Stimulated activated CD4-positive, alpha-beta T cell treated with anti-CD3 and anti-CD28 coated beads, Interleukin-4, amount 100 ng/mL, for 48 hours (primary cell): ENCODE data around the gene SHLD1.

ENCODE experiments used
- DNase-seq, 2 donors: peaks; one replicate each; pipeline ENCODE4 v3.0.0-alpha.2; 2020; ENCODE audit warnings: low read depth in 2 of 2

SHLD1 gene

DNA sequence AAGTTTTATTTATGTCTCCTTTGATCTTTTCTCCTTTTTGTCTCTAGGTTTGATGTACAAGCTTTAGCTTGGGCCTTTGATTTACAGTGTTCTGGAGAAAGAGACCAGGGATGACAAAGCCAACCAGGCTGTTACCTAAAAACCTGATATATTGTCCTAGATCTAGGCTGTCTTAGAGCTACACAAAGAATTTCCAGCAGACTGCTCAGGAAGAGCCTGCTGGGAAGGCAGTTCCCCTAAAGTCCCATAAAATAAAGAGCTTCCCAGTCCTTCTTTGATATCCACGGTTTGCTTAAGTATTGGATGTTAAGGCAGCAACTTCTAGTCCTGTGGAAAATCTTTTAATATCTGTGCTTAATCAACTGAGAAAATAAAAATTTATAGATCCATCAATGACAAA is 70.5 kb downstream of the SHLD1 start:
- DNase-seq, result no peak

DNA sequence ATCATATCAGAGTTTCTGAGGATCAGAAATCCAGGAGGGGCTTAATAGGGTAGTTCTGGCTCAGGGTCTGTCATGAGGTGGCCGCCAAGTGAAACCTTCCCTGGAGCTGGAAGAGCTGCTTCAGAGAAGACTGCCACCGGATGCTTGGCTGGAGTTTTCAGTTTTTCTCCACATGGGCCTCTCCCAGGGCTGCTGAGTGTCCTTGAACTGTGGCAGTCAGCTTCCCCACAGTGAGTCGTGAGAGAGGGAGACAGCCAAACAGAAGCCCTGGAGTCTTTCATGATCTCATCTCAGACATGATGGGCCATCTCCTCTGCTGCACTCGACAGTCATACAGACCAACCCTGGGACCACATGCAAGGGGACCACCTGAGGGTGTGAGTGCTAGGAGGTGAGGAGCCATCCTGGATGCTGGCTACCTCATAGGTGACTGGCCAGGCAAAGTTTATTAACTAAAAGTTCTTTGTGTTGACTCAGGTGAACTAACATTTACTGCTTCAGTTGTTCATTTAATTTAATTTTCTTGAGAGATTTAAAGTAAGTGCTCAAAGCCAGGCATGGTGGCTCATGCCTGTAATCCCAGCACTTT is 71.5 kb downstream of the SHLD1 start:
- DNase-seq, result no peak

DNA sequence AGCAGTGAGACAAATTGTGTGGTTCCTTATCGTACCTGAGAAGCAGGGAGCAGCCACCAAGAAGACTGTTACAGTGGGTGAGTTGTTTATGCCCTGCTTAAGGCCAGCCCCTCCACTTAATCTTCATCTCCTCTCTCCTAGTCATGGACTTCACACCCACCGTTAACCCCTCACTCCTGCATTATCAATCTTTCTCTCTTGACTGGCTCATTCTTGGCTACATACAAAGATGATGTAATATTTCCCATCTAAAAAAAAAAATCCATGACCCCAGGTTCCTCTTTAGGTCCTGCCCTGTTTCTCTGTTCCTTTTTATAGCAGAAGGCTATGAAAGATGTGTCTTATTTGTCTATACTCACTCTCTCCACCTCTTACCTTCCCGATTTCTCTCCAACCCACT is 72.4 kb downstream of the SHLD1 start:
- DNase-seq, result no peak

DNA sequence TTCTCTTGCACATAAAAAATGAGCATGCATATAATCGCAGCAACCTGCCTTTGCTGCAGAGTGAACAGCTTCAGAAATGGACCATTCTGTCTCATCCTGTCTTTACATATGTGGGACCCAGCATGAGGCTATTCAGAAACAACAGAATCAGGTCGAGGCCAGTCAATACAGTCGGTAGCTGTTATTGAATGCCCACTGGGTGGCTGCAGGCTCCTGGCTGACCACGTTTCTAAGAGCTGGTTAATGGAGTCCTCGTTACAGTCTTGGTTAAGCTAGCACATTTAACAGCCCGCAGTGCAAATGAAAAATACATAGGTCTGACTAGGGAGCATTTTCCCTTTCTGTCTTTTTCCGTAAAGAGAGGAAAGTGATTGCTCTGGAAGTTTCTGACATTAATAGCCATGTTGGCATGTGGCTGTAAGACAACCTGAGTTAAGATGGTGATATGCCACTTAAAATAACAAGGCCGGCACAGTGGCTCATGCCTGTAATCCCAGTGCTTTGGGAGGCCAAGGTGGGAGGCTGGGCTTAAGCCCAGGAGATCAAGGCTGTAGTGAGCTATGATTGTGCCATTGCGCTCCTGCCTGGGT is 75.0 kb downstream of the SHLD1 start:
- DNase-seq, result no peak

DNA sequence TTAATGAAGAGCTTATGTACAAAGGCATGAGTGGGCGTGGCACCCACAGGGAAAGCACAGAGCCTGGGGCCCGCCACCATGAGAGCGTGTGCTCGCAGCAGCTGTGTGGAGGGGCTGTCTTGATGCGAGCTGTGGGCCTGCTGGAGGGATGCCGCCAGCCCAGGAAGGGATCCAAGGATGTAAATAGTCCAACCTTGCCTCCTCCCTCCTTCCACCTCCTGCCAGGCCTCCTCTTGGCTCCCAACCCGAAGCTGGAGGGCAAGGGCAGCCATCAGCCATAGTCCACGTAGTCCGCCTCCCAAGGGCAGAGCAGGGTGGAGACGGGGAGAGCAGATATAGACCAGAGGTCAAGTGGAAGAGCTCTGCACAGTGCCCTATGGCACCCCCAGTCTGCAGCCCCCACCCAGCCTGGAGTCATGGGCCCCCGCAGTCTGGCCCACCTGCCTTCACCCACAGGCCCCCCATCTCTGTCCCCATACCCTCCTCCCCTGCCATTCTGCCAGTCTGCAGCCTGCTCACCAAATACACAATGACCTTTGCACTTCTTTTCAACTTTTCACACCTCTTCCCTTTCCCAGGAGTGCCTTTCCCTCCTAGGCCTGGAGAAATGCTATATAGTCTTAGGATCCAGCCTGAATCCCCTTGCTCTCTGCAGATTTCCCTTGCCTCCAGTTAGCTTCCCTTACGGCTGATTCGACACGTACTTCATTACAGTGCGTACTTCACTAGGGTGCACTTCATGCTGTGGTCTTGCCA is 77.1 kb downstream of the SHLD1 start:
- DNase-seq, result no peak

DNA sequence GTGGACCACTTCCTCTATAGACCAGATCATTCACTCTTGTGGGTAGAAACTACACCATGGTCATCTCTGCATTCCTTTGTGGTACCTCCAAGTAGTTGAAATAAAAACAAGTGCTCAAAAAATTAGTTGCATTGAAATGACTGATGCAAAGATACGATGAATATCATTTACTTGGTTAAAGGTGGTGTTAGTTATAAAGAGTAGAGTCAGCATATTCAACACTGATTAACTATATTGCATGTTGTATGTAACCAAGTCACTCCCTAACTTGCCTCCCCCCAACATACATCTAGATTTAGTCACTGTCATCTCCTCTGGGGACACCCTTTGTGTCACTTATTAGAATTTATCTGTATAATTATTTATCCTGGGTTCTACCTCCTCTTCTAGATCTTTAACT is 77.7 kb downstream of the SHLD1 start:
- DNase-seq, result no peak

DNA sequence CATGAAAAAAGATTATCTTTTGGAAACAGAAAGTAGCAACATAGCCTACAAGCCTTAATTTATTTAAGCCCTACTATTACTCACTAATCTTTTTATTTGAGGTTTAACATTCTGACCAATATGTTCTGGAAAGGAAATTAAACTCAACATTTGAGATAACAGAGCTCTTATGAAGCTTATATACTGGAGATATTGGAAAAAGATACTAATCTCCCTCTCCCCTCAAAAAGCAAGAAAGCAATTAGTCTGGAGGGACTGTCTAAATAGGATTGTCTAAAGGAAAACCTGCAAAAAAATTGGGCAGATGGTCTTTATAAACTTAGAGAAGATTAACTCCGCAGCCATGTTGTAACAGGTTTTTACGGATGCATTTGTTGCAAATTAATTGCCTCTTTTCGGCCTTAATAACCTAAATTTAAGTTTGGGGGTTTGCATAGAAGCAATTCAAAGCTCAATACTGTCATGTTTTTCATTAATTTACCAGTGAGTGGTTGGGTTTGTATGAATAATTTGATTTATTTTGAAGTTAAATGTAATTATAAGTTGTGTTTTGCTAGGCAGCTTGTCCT is 79.1 kb downstream of the SHLD1 start:
- no peak for DNase-seq

DNA sequence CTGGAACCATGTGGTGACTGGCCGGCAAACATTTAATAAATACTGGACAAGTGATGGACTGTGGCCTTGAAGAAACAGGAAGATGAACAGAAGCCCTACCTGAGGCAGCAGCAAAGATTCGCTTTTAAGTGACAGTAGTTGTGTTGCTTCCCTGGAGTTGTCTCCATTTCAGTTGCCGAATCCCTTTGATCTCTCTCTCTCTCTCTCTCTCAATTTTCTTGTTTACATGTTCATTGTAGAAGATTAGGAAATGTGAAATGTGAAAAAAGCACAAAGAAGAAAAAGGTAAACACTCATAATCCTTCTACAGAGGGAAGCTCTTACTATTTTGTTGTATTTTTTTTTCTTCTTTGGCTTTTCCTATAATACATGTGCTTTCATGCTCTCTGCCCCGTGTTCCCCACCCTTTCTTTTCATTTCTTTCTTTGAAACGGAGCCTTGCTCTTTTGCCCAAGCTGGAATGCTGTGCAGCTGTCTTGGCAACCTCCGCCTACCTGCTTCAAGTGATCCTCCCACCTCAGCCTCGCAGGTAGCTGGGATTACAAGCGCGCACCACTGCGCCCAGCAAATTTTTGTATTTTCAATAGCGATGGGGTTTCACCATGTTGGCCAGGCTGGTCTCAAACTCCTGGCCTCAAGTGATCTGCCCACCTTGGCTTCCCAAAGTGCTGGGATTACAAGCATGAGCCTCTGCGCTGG is 81.5 kb downstream of the SHLD1 start:
- DNase-seq, result no peak

DNA sequence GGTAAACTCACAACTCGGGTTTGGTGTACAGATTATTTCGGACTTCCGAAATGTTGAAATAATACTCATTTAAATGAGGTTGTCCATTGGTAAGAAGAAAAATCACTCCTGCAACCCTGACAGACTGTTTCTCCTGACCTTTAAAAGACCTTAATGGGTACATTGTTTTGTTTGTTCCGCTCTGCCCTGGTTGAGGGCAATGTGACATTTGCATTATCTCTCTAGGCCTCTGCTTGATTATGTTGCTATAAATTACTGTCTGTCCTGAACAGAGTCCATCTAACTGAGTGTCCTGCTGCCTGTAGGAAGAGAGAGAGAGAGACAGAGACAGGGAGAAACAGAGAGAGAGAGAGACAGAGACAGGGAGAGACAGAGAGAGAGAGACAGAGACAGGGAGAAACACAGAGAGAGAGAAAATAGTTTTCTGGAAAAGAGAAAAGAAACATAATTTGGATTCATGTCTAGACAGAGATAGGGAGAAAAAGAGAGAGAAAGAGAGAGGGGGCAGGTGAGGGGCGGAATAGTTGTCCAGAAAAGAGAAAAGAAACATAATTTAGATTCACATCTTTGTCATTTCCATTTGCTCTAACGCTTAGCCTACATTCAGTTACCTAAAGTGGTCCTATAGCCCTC is 83.2 kb downstream of the SHLD1 start:
- DNase-seq, result no peak

DNA sequence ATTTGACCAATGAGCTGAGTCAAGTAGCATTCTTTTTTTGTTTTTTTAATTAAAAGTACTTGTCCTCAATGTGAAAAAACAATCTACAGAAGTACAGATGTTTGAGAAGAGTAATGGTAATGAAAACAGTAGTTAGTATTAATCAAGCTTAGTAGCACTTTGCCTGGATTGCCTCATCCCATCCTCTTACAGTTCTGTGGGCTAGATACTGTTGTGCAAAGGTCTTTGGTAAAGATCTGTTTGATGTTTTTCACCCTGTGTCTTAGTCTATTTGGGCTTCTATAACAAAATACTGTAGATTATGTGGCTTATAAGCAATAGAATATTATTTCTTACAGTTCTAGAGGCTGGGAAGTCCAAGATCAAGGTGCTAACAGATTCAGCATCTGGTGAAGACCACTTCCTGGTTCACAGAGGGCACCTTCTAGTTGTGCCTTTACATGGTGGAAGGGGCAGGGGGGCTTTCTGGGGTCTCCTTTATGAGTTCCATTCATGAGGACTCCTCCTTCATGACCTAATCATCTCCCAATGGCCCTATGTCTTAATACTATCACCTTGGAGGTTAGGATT is 84.3 kb downstream of the SHLD1 start:
- DNase-seq, result no peak

DNA sequence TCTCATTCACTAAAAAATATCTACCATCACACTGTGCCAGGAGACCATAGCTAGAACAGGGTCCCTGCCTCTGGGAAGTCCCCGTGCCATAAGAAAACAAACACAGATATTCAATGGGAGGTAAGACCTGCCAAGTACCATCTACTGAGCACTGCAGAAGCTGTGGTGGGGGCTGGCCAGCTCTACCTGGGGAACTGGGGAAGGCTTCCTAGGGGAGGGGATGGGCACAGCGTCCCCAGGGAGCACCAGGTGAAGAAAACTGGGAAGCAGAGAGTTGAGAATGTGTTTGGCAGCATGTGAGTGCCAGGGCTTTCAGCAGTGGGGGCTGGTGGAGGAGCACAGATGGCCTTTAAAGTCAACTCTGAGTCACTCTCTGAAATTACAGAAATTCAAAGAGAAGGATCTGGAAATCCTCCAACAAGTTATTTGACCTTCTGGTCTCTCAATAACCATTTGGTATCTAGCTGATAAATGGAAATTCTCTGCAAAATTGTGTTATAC is 85.2 kb downstream of the SHLD1 start:
- DNase-seq, result no peak

DNA sequence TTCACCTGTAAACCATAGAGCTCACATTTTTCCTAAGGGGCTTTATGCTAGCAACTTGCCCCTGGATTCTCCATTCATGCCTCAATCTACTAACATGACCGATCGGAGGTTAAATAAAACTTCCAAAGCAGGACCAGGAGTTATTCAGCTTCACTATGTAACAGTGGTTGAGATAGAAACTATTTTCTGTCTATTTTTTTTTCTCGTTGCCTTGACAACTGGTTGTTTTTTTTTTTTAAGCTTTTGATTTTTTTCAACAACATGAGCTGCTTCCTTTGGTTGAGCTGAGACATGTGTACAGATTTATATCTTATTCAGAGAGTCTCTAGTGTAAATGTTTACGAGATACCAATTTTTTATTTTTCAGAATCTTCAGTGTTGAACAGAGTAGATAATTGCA is 85.7 kb downstream of the SHLD1 start:
- no peak for DNase-seq

DNA sequence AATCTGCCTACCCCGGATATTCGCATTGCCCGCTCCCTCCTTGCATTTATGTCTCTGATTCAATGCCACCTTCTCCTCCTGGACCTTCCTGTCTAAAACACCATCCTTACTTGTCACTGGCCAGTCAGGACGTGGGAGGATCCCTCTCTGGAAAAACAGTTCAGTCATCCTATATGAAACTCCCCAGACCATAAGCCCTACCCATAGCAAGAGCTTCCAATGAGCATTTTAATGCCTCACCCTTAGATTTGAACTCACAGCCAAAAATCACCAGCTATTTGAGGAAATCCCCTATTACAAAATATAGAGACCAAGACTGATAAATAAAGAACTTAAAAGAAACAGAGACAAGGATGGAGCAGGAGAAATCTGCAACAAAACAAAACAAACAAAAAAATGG is 86.4 kb downstream of the SHLD1 start:
- DNase-seq, result no peak

DNA sequence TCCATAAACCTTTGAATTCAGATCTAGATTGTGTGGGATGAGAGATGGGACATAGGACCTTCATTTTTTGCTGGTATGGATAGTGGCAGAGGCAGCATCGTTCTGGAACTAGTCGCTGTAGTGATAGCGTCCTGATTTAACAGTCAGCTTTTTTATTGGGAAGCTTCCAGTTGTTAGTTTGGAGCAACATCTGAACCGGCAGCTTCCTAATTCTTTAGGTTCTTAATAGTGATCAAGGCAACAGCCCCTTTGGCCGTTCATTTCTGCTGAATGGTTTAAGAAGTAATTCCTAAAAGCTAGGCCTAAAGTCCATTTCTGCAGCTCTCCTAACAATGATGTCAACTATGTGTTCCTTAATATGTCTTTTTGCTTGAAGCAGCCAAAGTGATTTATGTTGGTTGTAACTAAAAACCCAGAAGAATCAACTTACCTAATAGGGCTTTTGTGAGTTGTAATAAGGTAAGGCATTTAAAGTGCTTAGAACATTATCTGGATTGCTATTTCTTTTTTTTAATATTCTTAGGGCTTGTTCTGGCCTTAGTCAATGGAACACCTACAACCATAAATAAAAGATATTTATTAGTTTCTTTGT is 90.3 kb downstream of the SHLD1 start:
- no peak for DNase-seq

DNA sequence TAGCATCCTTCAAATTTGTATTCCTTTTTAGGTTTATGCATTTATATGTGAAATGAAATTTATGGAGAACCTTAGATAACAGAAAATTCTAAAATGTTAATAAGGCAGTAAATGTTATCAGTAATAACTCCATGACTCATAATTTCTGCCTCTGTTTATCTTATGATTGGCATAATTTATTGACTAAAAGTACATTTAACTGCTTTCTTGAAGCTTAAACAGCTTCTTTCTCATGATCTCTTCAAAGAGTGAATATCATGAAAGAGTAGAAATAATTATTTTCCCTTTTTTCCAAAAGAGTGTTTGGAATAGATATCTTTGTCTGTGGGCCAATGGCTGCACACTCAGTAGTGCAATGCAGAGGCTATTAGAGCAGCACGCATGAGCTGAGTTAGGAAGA is 91.3 kb downstream of the SHLD1 start:
- no peak for DNase-seq

DNA sequence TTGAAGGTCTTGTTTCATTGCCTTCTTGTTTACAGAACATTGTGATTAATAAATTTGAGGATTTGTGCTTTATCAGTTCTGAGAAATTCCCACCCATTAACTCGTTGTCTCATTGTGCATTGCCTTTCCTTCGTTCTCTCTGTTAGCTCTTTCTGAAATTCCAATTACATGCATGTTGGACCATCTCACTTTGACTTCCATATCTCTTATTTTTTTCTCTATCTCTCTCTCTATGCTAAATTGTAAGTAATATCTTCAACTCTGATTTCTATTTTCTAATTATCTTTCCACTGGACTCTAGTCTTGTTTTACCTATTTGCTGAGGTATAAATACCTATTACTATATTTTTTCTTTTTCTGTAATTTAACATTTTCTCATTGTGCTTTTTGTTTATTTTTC is 92.3 kb downstream of the SHLD1 start:
- DNase-seq, result no peak

DNA sequence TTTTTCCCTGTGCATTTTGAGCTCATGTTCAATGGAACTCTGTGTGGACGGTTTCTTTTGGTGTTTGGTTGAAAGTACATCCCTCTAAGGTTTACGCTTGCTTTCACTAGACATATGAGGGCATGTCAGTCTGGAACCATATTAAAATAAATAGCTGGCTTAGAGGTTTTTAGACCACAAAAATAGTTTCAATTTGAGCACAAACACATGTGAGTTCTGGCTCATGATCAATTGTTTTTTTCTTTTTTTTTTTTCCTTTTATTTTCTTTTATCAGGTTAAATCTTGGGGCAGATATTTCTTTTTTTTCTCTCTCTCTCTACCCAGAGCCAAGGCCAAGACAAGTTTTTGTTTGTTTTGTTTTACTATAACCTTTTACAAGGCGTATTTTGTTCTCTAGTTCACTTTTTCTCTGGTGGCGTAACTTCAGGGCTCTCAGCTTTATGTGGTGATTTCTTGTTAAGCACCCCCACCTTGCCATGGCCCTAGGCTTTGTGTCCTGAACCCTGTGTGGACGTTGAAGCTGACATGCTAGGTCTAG is 92.9 kb downstream of the SHLD1 start:
- no peak for DNase-seq

DNA sequence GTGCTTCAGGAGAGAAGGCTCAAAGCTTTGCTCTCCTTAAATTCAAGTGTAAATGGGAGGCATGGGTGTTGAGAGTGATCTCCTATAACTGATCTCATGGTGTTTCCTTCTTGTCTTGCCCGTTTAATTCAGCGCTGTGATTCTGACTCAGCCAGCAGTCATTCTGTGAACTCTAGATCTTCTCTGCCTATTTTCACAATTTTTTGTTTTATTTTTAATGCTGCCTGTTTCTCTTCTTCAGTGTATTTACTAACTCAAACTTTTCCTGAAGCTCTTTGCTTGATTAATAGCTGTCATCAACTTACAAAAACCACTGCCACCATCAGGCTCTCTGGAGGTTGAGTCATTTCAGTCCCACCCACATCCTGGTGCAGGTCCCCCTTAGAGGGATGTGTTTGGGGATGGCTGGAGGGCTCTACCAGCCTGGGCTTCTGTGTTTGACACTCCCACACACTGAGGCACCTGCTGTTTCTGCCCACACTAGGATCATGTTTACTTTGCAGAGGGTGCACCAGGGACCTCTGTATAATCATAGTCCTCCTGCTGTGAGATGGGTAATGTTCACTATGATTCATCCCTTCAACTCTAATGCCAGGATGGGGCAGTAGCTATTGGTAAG is 94.0 kb downstream of the SHLD1 start:
- DNase-seq, result peak; percentile 42 to 67

DNA sequence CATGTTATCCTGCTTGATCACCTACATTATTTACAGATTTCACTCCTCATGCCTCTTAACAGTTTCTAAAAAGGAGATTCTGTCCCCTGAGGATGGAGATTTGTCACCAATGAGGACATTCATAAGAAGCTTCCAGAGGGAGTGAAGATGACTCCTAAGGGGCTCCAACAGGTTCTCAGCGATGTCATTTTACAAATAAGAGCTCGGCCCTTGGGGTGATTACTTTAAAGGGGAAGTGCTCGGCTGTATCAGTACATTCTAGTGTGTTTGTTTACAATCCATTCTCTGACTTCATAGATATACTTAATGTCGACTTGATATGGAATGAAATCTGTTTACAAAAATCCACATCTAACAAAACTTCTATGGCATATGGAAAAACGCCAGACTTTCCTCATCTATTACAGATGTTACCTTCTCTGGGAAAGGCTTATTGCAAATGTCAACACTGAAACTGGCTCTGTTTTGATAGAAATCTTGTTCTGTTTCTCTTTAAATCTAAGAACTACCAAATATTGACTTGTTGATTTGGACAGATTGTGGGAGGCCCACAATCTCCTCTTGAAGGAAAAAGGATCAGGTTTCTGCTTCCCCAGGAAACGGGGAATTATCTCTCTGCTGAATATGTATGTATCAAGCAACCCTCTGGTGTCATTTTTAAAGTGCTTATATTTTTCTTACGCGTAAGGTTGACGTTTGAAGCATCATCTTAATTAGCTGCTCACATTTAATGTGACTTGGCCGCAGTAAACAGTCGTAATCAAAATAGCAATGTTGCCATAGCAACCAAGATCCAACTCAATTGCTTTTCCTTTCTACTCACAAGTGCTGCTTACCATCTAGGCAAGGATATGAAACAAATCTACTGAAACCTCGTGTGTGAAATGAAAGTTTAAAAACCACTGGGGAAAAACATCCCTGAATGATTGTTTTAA is 95.7 kb downstream of the SHLD1 start:
- DNase-seq, result no peak
